Right atrium auricular region (tissue), 2 donors: ENCODE results near the gene PLA2G4B. TPM values are rescaled to one million over a fixed set of nuclear protein-coding genes. Genes with fewer than 3 reads are reported as not detected.

Source experiments
- DNase-seq: peaks from one replicate; pipeline ENCODE4 v3.0.0-alpha.2; 2019; ENCODE audit warnings: low spot score
- H3K27ac ChIP-seq, 2 donors: fragments of 200-600 bp; sonication (generic); 1 replicate in 1 of 2; 2 replicates in 1 of 2; pipeline ENCODE4 v1.5.1; 2016 to 2019
- H3K27me3 ChIP-seq, 2 donors: fragments of 200-600 bp; sonication (generic); one replicate each; pipeline versions ENCODE4 v1.5.1 to v1.6.0; 2017 to 2019
- H3K36me3 ChIP-seq: fragments of 200-600 bp; sonication (generic); one replicate; pipeline ENCODE4 v1.5.1; 2016
- H3K4me1 ChIP-seq, 2 donors: fragments of 200-600 bp; sonication (generic); one replicate each; pipeline versions ENCODE4 v1.5.1 to v1.6.0; 2017 to 2019
- H3K4me3 ChIP-seq, 2 donors: fragments of 200-600 bp; sonication (generic); 1 replicate in 1 of 2; 2 replicates in 1 of 2; pipeline ENCODE4 v1.5.1; 2017 to 2019; ENCODE audit warnings: mild to moderate bottlenecking in 1 of 2, moderate library complexity in 1 of 2
- H3K9me3 ChIP-seq, 2 donors: fragments of 200-600 bp; sonication (generic); one replicate each; pipeline ENCODE4 v1.5.1; 2019
- CTCF ChIP-seq, 2 donors: fragments of 200-600 bp; sonication (generic); IDR thresholded peaks; one replicate each; pipeline ENCODE4 v1.5.1; 2019; ENCODE audit warnings: antibody characterized with exemption in 2 of 2
- total RNA-seq, 2 donors: library from RNA; depleted of rRNA; stranded (reverse); fragments of >200 nt; gene quantifications; one replicate each; pipeline ENCODE4 v1.1.0, GENCODE V29; 2016

The PLA2G4B gene
- total RNA-seq, 2 donors from 2014 or later = 1.3 to 1.4 TPM

GRCh38 chr15:41894251-41894790 lies 55.7 kb downstream of the PLA2G4B start:
- H3K27ac ChIP-seq = peak overlapping the region; percentile 82 to 87
- H3K36me3 ChIP-seq = no peaks in the 10 kb centered on the region
- DNase-seq = no peak
- H3K4me1 ChIP-seq = peaks cover 0 to 36% of the 10 kb centered on the region in 2 donors
- no peaks in the 10 kb centered on the region for H3K27me3 ChIP-seq
- H3K9me3 ChIP-seq = no peaks in the 10 kb centered on the region
- H3K4me3 ChIP-seq = peak overlapping the region; percentile 6 to 37
- TF ChIP-seq CTCF (IDR thresholded peaks at IDR 0.05) = no peak

- H3K36me3 ChIP-seq = peaks cover 2% of the 10 kb centered on the region
- peak; percentile 84 for DNase-seq
- peak overlapping the region; percentile 6 to 37 for H3K4me3 ChIP-seq
- H3K27me3 ChIP-seq = no peaks in the 10 kb centered on the region
- peaks cover 0 to 36% of the 10 kb centered on the region in 2 donors for H3K4me1 ChIP-seq
- TF ChIP-seq CTCF (IDR thresholded peaks at IDR 0.05) = peak in 1 of 2 donors; percentile 47
- peak overlapping the region; percentile 82 to 87 for H3K27ac ChIP-seq
- no peaks in the 10 kb centered on the region for H3K9me3 ChIP-seq
These were observed 56.3 kb downstream of the PLA2G4B start for GRCh38 chr15:41894791-41895463.

GRCh38 chr15:41895491-41895890 lies 56.8 kb downstream of the PLA2G4B start:
- Histone ChIP-seq H3K27ac (peak overlapping the region; percentile 82 to 87), H3K4me3 (no peak overlapping the region), H3K9me3 (no peaks in the 10 kb centered on the region), H3K36me3 (peaks cover 8% of the 10 kb centered on the region), H3K27me3 (no peaks in the 10 kb centered on the region), H3K4me1 (peaks cover 0 to 41% of the 10 kb centered on the region in 2 donors)
- DNase-seq = no peak
- no peak for TF ChIP-seq CTCF (IDR thresholded peaks at IDR 0.05)

- Histone ChIP-seq H3K27ac (peak overlapping the region in 1 of 2 donors; percentile 87), H3K4me3 (no peak overlapping the region), H3K36me3 (peaks cover 12% of the 10 kb centered on the region), H3K9me3 (no peaks in the 10 kb centered on the region), H3K27me3 (no peaks in the 10 kb centered on the region), H3K4me1 (peaks cover 0 to 45% of the 10 kb centered on the region in 2 donors)
- no peak for TF ChIP-seq CTCF (IDR thresholded peaks at IDR 0.05)
- DNase-seq = no peak
These were observed 57.3 kb downstream of the PLA2G4B start for GRCh38 chr15:41895957-41896356.

GRCh38 chr15:41896566-41896965 lies 57.9 kb downstream of the PLA2G4B start:
- no peaks in the 10 kb centered on the region for H3K27me3 ChIP-seq
- peaks cover 0 to 43% of the 10 kb centered on the region in 2 donors for H3K4me1 ChIP-seq
- peaks cover 14% of the 10 kb centered on the region for H3K36me3 ChIP-seq
- H3K27ac ChIP-seq = no peak overlapping the region
- no peak for DNase-seq
- no peak for TF ChIP-seq CTCF (IDR thresholded peaks at IDR 0.05)
- no peaks in the 10 kb centered on the region for H3K9me3 ChIP-seq
- H3K4me3 ChIP-seq = no peak overlapping the region
